ENCODE data around the gene TCF12.

Gene TCF12

GRCh38 chr15:56965231-56966013 lies 47.0 kb downstream of the TCF12 start:
- Histone ChIP-seq H3K27me3 (ENCODE audit: insufficient read depth, insufficient read length) (no peaks in the 10 kb centered on the region), H3K9me3 (ENCODE audit: insufficient read depth, low read length) (no peaks in the 10 kb centered on the region), H3K4me3 (ENCODE audit: insufficient read length, low read depth) (no peak overlapping the region), H3K4me1 (ENCODE audit: insufficient read depth, insufficient read length) (no peaks in the 10 kb centered on the region), H3K9ac (ENCODE audit: insufficient read length, low read depth) (no peak overlapping the region), H3K36me3 (ENCODE audit: insufficient read depth, insufficient read length, low read length) (no peaks in the 10 kb centered on the region)
- DNase-seq (ENCODE audit: low read depth, low spot score): no peak
- no peak for TF ChIP-seq YY1 (IDR thresholded peaks at IDR 0.05; ENCODE audit: insufficient read depth, insufficient read length)
- TF ChIP-seq SUZ12 (IDR thresholded peaks at IDR 0.05; ENCODE audit: extremely low read depth, insufficient read depth, insufficient read length): no peak
- TF ChIP-seq ZNF274 (IDR thresholded peaks at IDR 0.05; ENCODE audit: low read depth, low read length): no peak

- TF ChIP-seq YY1 (IDR thresholded peaks at IDR 0.05; ENCODE audit: insufficient read depth, insufficient read length) (no peak), SUZ12 (IDR thresholded peaks at IDR 0.05; ENCODE audit: extremely low read depth, insufficient read depth, insufficient read length) (no peak), ZNF274 (IDR thresholded peaks at IDR 0.05; ENCODE audit: low read depth, low read length) (no peak)
- no peak for DNase-seq (ENCODE audit: low read depth, low spot score)
- Histone ChIP-seq H3K27me3 (ENCODE audit: insufficient read depth, insufficient read length) (no peaks in the 10 kb centered on the region), H3K36me3 (ENCODE audit: insufficient read depth, insufficient read length, low read length) (no peaks in the 10 kb centered on the region), H3K4me3 (ENCODE audit: insufficient read length, low read depth) (no peak overlapping the region), H3K4me1 (ENCODE audit: insufficient read depth, insufficient read length) (no peaks in the 10 kb centered on the region), H3K9ac (ENCODE audit: insufficient read length, low read depth) (no peak overlapping the region), H3K9me3 (ENCODE audit: insufficient read depth, low read length) (no peaks in the 10 kb centered on the region)
These were observed 48.9 kb downstream of the TCF12 start for GRCh38 chr15:56967336-56967735.

- DNase-seq (ENCODE audit: low read depth, low spot score): no peak
- no peaks in the 10 kb centered on the region for H3K27me3 ChIP-seq (ENCODE audit: insufficient read depth, insufficient read length)
- H3K9ac ChIP-seq (ENCODE audit: insufficient read length, low read depth): no peak overlapping the region
- no peaks in the 10 kb centered on the region for H3K36me3 ChIP-seq (ENCODE audit: insufficient read depth, insufficient read length, low read length)
- H3K4me1 ChIP-seq (ENCODE audit: insufficient read depth, insufficient read length): no peaks in the 10 kb centered on the region
- H3K4me3 ChIP-seq (ENCODE audit: insufficient read length, low read depth): no peak overlapping the region
- H3K9me3 ChIP-seq (ENCODE audit: insufficient read depth, low read length): no peaks in the 10 kb centered on the region
- TF ChIP-seq ZNF274 (IDR thresholded peaks at IDR 0.05; ENCODE audit: low read depth, low read length) (no peak), YY1 (IDR thresholded peaks at IDR 0.05; ENCODE audit: insufficient read depth, insufficient read length) (no peak), SUZ12 (IDR thresholded peaks at IDR 0.05; ENCODE audit: extremely low read depth, insufficient read depth, insufficient read length) (no peak)
These were observed 49.8 kb downstream of the TCF12 start for GRCh38 chr15:56968256-56968655.

GRCh38 chr15:56968821-56969220 lies 50.4 kb downstream of the TCF12 start:
- H3K36me3 ChIP-seq (ENCODE audit: insufficient read depth, insufficient read length, low read length): no peaks in the 10 kb centered on the region
- peak; percentile 8 for DNase-seq (ENCODE audit: low read depth, low spot score)
- H3K4me3 ChIP-seq (ENCODE audit: insufficient read length, low read depth): no peak overlapping the region
- no peaks in the 10 kb centered on the region for H3K4me1 ChIP-seq (ENCODE audit: insufficient read depth, insufficient read length)
- H3K27me3 ChIP-seq (ENCODE audit: insufficient read depth, insufficient read length): no peaks in the 10 kb centered on the region
- TF ChIP-seq SUZ12 (IDR thresholded peaks at IDR 0.05; ENCODE audit: extremely low read depth, insufficient read depth, insufficient read length) (no peak), YY1 (IDR thresholded peaks at IDR 0.05; ENCODE audit: insufficient read depth, insufficient read length) (no peak), ZNF274 (IDR thresholded peaks at IDR 0.05; ENCODE audit: low read depth, low read length) (no peak)
- H3K9me3 ChIP-seq (ENCODE audit: insufficient read depth, low read length): no peaks in the 10 kb centered on the region
- H3K9ac ChIP-seq (ENCODE audit: insufficient read length, low read depth): no peak overlapping the region

GRCh38 chr15:56969265-56969895 lies 50.9 kb downstream of the TCF12 start:
- TF ChIP-seq YY1 (IDR thresholded peaks at IDR 0.05; ENCODE audit: insufficient read depth, insufficient read length): no peak
- no peak for TF ChIP-seq SUZ12 (IDR thresholded peaks at IDR 0.05; ENCODE audit: extremely low read depth, insufficient read depth, insufficient read length)
- TF ChIP-seq ZNF274 (IDR thresholded peaks at IDR 0.05; ENCODE audit: low read depth, low read length): no peak
- H3K9ac ChIP-seq (ENCODE audit: insufficient read length, low read depth): no peak overlapping the region
- no peaks in the 10 kb centered on the region for H3K9me3 ChIP-seq (ENCODE audit: insufficient read depth, low read length)
- no peaks in the 10 kb centered on the region for H3K36me3 ChIP-seq (ENCODE audit: insufficient read depth, insufficient read length, low read length)
- H3K27me3 ChIP-seq (ENCODE audit: insufficient read depth, insufficient read length): no peaks in the 10 kb centered on the region
- DNase-seq (ENCODE audit: low read depth, low spot score): no peak
- no peaks in the 10 kb centered on the region for H3K4me1 ChIP-seq (ENCODE audit: insufficient read depth, insufficient read length)
- H3K4me3 ChIP-seq (ENCODE audit: insufficient read length, low read depth): no peak overlapping the region

- Histone ChIP-seq H3K27me3 (ENCODE audit: insufficient read depth, insufficient read length) (no peaks in the 10 kb centered on the region), H3K4me1 (ENCODE audit: insufficient read depth, insufficient read length) (no peaks in the 10 kb centered on the region), H3K4me3 (ENCODE audit: insufficient read length, low read depth) (no peak overlapping the region), H3K9me3 (ENCODE audit: insufficient read depth, low read length) (no peaks in the 10 kb centered on the region), H3K36me3 (ENCODE audit: insufficient read depth, insufficient read length, low read length) (no peaks in the 10 kb centered on the region), H3K9ac (ENCODE audit: insufficient read length, low read depth) (no peak overlapping the region)
- no peak for DNase-seq (ENCODE audit: low read depth, low spot score)
- TF ChIP-seq YY1 (IDR thresholded peaks at IDR 0.05; ENCODE audit: insufficient read depth, insufficient read length) (no peak), SUZ12 (IDR thresholded peaks at IDR 0.05; ENCODE audit: extremely low read depth, insufficient read depth, insufficient read length) (no peak), ZNF274 (IDR thresholded peaks at IDR 0.05; ENCODE audit: low read depth, low read length) (no peak)
These were observed 53.1 kb downstream of the TCF12 start for GRCh38 chr15:56971571-56971970.

- TF ChIP-seq YY1 (IDR thresholded peaks at IDR 0.05; ENCODE audit: insufficient read depth, insufficient read length) (no peak), ZNF274 (IDR thresholded peaks at IDR 0.05; ENCODE audit: low read depth, low read length) (no peak), SUZ12 (IDR thresholded peaks at IDR 0.05; ENCODE audit: extremely low read depth, insufficient read depth, insufficient read length) (no peak)
- Histone ChIP-seq H3K4me1 (ENCODE audit: insufficient read depth, insufficient read length) (no peaks in the 10 kb centered on the region), H3K9ac (ENCODE audit: insufficient read length, low read depth) (no peak overlapping the region), H3K4me3 (ENCODE audit: insufficient read length, low read depth) (no peak overlapping the region), H3K27me3 (ENCODE audit: insufficient read depth, insufficient read length) (no peaks in the 10 kb centered on the region), H3K9me3 (ENCODE audit: insufficient read depth, low read length) (no peaks in the 10 kb centered on the region), H3K36me3 (ENCODE audit: insufficient read depth, insufficient read length, low read length) (no peaks in the 10 kb centered on the region)
- DNase-seq (ENCODE audit: low read depth, low spot score): no peak
These were observed 53.6 kb downstream of the TCF12 start for GRCh38 chr15:56972016-56972415.
